Measurements from ENCODE around the gene RNPEP.

GRCh38 chr1:202045705-202046104 lies 63.3 kb downstream of the RNPEP start:
- TF ChIP-seq CTCF (conservative IDR thresholded peaks at IDR 0.05; ENCODE audit: low read length) (no peak), EZH2phosphoT487 (IDR thresholded peaks at IDR 0.05; ENCODE audit: borderline replicate concordance) (no peak)
